Thyroid gland (tissue), 4 donors: ENCODE measurements around the gene TOR4A. TPM values are rescaled to one million over a fixed set of nuclear protein-coding genes. Genes with fewer than 3 reads are reported as not detected.

Source experiments
- DNase-seq, 2 donors: peaks; one replicate each; pipeline ENCODE4 v3.0.0-alpha.2; 2019
- H3K27ac ChIP-seq, 3 donors: fragments of 200-600 bp; sonication (generic); 1 replicate in 2 of 3; 2 replicates in 1 of 3; pipeline ENCODE4 v1.5.1; 2016 to 2019; ENCODE audit warnings: mild to moderate bottlenecking in 1 of 3, moderate library complexity in 1 of 3
- H3K27me3 ChIP-seq: fragments of 200-600 bp; sonication (generic); one replicate; pipeline ENCODE4 v1.5.1; 2019
- H3K36me3 ChIP-seq, 2 donors: fragments of 200-600 bp; sonication (generic); one replicate each; pipeline ENCODE4 v1.5.1; 2016 to 2019
- H3K4me1 ChIP-seq, 2 donors: fragments of 200-600 bp; sonication (generic); one replicate each; pipeline ENCODE4 v1.5.1; 2017 to 2019
- H3K4me3 ChIP-seq, 3 donors: fragments of 200-600 bp; sonication (generic); replicated peaks in 1 of 3; 1 replicate in 2 of 3; 2 replicates in 1 of 3; pipeline ENCODE4 v1.5.1; 2016; ENCODE audit warnings: mild to moderate bottlenecking in 1 of 3
- H3K9me3 ChIP-seq: fragments of 200-600 bp; sonication (generic); one replicate; pipeline ENCODE4 v1.5.1; 2017
- POLR2A ChIP-seq, 2 donors: fragments of 450-650 bp; IDR thresholded peaks; one replicate each; pipeline ENCODE4 v1.6.1; 2017; ENCODE audit warnings: antibody characterized with exemption in 2 of 2, mild to moderate bottlenecking in 2 of 2, moderate library complexity in 1 of 2
- WGBS, 2 donors: methylation state at CpG; one replicate each; pipeline ENCODE4 v1.1.5; 2017; 5-methylcytosine and 5-hydroxymethylcytosine counted together
- intact Hi-C: fragments of 100-400 bp; cut with DNase I; formaldehyde crosslinking; loops from one replicate; pipeline ENCODE4 v1.15.1; 2023
- total RNA-seq, 4 donors: library from RNA; depleted of rRNA; stranded (reverse); fragments of >200 nt; gene quantifications; one replicate each; pipeline ENCODE4 v1.2.3, GENCODE V29; 2016
- TF ChIP-seq, protein P1 (sequence below), 6 experiments: fragments of 200-600 bp in 3 of 6; fragments of 450-650 bp in 3 of 6; sonication (generic) in 3 of 6; IDR thresholded peaks; one replicate each; pipeline ENCODE4 v1.5.1; 2016 to 2019; ENCODE audit warnings: antibody characterized with exemption in 6 of 6, mild to moderate bottlenecking in 2 of 6, inconsistent platforms in 1 of 6, moderate library complexity in 1 of 6

The TOR4A gene
- total RNA-seq, 4 donors from 2014 or later = 10.8 to 14.7 (median 12.0) TPM

DNA sequence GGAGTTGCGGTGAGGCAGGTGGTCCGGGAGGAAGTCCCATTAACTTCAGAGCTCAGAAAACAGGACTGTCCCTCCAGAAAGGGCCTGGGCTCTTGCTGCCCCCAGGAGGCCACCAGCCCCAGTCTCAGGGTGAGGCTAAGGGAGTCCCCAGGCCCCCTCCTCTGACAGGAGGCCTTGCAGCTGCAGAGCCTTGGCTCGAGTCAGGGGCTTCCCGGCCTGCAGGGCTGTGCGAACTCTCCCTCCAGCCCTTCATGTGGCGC is 29.7 kb upstream of the TOR4A start:
- intact Hi-C loops = no loop called here
- WGBS, 2 donors = 80 to 92% methylated on average over 4 to 6 of the region's 6 CpGs

DNA sequence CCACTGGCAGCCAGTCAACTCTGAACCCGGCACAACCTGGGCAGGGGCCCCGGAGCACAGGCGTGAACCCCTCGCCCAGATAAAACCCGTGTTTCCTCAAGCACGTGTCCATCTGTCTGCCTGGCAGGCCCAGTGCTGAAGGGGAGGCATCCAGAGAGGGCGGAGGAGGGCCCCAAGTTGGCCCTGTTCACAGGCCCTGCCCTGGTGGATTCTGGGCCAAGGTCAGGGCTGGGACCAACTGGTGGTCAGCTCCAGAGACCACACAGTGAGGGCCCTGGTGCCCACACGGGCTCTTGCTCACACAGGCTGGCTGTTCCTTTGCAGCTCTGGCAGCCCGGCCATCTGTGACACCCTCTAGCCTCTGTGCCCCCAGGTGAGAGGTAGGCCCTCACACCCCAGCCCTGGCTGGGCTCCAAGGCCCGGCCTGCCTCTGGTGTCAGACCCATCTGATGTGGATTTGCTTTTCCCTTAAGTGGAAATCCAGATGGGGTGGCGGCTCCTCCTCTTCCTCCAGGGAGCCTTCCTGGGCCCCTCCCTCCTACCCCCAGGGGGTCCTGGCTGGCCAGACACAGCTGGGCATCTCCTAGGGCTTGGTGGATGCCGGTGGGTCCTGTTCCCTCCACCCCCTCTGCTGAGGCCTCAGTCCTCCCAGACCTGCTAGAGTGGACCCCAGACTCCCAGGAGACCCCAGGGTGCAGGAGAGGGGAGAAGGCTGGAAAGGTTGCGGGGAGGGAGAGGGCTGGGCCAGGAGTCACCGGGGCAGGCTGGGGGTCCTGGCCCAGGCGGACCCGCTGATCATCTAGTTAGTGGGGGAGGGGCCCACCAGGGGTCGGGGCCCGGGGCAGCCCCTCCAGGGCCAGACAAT is 27.0 kb upstream of the TOR4A start:
- Histone ChIP-seq H3K4me3 (no peak overlapping the region), H3K27ac (no peak overlapping the region), H3K27me3 (no peaks in the 10 kb centered on the region), H3K9me3 (no peaks in the 10 kb centered on the region), H3K4me1 (peaks cover 5 to 10% of the 10 kb centered on the region in 2 donors), H3K36me3 (no peaks in the 10 kb centered on the region)
- intact Hi-C loops = no loop called here
- TF ChIP-seq POLR2A (IDR thresholded peaks at IDR 0.05) = no peak
- TF ChIP-seq, protein P1, sequence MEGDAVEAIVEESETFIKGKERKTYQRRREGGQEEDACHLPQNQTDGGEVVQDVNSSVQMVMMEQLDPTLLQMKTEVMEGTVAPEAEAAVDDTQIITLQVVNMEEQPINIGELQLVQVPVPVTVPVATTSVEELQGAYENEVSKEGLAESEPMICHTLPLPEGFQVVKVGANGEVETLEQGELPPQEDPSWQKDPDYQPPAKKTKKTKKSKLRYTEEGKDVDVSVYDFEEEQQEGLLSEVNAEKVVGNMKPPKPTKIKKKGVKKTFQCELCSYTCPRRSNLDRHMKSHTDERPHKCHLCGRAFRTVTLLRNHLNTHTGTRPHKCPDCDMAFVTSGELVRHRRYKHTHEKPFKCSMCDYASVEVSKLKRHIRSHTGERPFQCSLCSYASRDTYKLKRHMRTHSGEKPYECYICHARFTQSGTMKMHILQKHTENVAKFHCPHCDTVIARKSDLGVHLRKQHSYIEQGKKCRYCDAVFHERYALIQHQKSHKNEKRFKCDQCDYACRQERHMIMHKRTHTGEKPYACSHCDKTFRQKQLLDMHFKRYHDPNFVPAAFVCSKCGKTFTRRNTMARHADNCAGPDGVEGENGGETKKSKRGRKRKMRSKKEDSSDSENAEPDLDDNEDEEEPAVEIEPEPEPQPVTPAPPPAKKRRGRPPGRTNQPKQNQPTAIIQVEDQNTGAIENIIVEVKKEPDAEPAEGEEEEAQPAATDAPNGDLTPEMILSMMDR (IDR thresholded peaks at IDR 0.05) = no peak
- no peak for DNase-seq
- WGBS, 2 donors = 59 to 67% methylated on average over 8 to 14 of the region's 18 CpGs

More for the DNA sequence above, 29.7 kb upstream of the TOR4A start:
- no peak overlapping the region for H3K4me3 ChIP-seq
- H3K36me3 ChIP-seq = peaks cover 6 to 9% of the 10 kb centered on the region in 2 donors
- peaks cover 0 to 2% of the 10 kb centered on the region in 2 donors for H3K4me1 ChIP-seq
- H3K27me3 ChIP-seq = no peaks in the 10 kb centered on the region
- H3K9me3 ChIP-seq = no peaks in the 10 kb centered on the region
- H3K27ac ChIP-seq = no peak overlapping the region
- no peak for DNase-seq
- TF ChIP-seq, protein P1 (IDR thresholded peaks at IDR 0.05) = no peak

- intact Hi-C loops = no loop called here
- Histone ChIP-seq H3K9me3 (no peaks in the 10 kb centered on the region), H3K4me3 (no peak within 1 kb of the TSS), H3K36me3 (no peaks in the 10 kb centered on the region), H3K27me3 (no peaks in the 10 kb centered on the region), H3K27ac (no peak within 1 kb of the TSS), H3K4me1 (peaks cover 9 to 14% of the 10 kb centered on the region in 2 donors)
- TF ChIP-seq POLR2A (IDR thresholded peaks at IDR 0.05) = no peak
- TF ChIP-seq, protein P1 (IDR thresholded peaks at IDR 0.05) = no peak
- no peak for DNase-seq
- 61 to 76% methylated on average over 4 of the region's 4 CpGs for WGBS, 2 donors
These were observed 26.4 kb upstream of the TOR4A start, which contains the start of gene STPG3 for GRCh38 chr9:137251194-137251461. STPG3 (plus strand) TSS chr9:137251286; CDS start chr9:137251287, 1 bp downstream.

- no peak overlapping the region for H3K27ac ChIP-seq
- H3K9me3 ChIP-seq = no peaks in the 10 kb centered on the region
- 86 to 91% methylated on average over 13 to 18 of the region's 22 CpGs for WGBS, 2 donors
- no peaks in the 10 kb centered on the region for H3K27me3 ChIP-seq
- intact Hi-C loops = no loop called here
- no peak for TF ChIP-seq POLR2A (IDR thresholded peaks at IDR 0.05)
- TF ChIP-seq, protein P1 (IDR thresholded peaks at IDR 0.05) = no peak
- no peaks in the 10 kb centered on the region for H3K36me3 ChIP-seq
- no peak for DNase-seq
- no peak overlapping the region for H3K4me3 ChIP-seq
- H3K4me1 ChIP-seq = peaks cover 14 to 19% of the 10 kb centered on the region in 2 donors
These were observed 25.8 kb upstream of the TOR4A start for GRCh38 chr9:137251490-137252268.
